HG02763 (cell line): ENCODE results near the gene OGFOD1.

Experiments used
- ATAC-seq: cut with Tn5 transposase; IDR thresholded peaks from one replicate; pipeline ENCODE4 v1.9.1; 2021; ENCODE audit warnings: mild to moderate bottlenecking, moderate library complexity; ENCODE audit not compliant: unreplicated experiment

OGFOD1 gene

GRCh38 chr16:56520251-56520577, 68.9 kb downstream of the OGFOD1 start:
- no peak for ATAC-seq

GRCh38 chr16:56525236-56525635, 73.9 kb downstream of the OGFOD1 start:
- ATAC-seq = no peak
